Hematopoietic multipotent progenitor cell (in vitro differentiated cells): ENCODE results near the gene TLCD2. TPM values are rescaled to one million over a fixed set of nuclear protein-coding genes. Genes with fewer than 3 reads are reported as not detected.
"Not testable (repeated sequence)": the region's sequence is repeated elsewhere in the genome, so short reads cannot be mapped to it uniquely, and the experiment has no call there.

Source experiments
- DNase-seq, 3 donors: peaks; one replicate each; pipeline ENCODE4 v3.0.0-alpha.2; 2011 to 2015; ENCODE audit warnings: low read depth in 2 of 3, low spot score in 2 of 3
- total RNA-seq: library from RNA; depleted of rRNA; stranded (reverse); fragments of >200 nt; gene quantifications from one replicate; pipeline ENCODE4 v1.2.3, GENCODE V29; 2012

The TLCD2 gene
- total RNA-seq, 1 donor, result 0.54 TPM

GRCh38 chr17:1718362-1719165 is 8.4 kb upstream of the TLCD2 start:
- DNase-seq, result no peak

- peak in 2 of 3 donors; percentile 96 to 99 for DNase-seq
Observed at GRCh38 chr17:1716912-1717695, 6.9 kb upstream of the TLCD2 start.

DNA sequence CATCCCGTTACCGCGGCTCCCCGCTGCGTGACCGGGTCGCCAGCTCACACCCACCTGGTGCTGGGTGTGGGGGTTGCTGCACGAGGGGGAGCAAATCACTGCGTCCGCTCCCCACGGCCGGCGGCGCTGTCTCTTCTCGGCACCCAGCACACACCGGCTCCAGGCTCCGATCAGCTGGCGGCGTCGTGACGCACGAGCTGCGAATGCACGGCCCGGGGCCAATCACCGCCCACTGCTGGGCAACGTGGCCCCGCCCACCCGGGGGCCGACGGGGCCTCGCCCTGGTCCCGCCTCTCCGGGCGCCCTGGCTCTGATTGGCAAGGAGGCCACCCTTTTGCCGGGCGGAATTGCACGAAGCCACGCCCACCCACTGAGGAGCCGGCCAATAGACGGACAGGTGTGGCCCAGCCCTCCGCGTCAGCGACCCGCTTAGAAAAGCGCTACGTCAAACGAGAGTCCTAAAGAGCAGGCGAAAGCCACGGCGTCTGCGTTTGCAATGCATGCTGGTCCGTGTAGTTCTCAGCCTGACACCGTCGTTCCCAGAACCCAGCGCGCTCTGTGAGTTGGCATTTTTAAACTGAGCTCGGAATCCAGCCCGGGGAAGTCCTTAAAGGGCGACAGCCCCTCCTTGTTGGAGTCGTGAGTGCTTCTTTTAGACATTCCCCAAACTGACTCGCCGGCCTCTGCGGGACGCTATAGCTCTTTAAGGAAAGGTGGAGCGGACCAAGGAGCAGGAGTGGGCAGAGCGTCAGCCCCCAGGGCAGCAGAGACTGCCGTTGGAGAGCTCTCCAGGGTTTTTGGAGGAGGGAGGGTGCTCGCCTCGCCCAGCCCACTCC is 6.1 kb upstream of the TLCD2 start:
- peak; percentile 99 to 100 (median 100) for DNase-seq

DNA sequence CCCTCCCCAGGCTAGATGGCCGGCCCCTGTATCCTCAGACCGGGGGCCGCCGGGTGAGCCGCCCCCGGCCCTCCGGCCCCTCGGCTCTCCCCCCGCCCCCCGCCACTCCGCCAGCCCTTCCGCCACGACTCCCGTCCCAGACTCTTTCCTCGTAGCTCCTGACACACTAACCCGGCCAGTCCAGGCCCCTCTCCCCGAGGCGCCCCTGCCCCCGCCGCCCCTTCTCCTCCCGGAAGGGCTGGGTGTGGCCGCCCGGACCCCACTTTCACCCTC is 5.6 kb upstream of the TLCD2 start:
- DNase-seq, result no peak

GRCh38 chr17:1714980-1715802 is 5.0 kb upstream of the TLCD2 start:
- peak in 2 of 3 donors; percentile 56 to 75 for DNase-seq

- DNase-seq, result peak in 2 of 3 donors; percentile 77
Observed at GRCh38 chr17:1714427-1714979, 4.3 kb upstream of the TLCD2 start.

DNA sequence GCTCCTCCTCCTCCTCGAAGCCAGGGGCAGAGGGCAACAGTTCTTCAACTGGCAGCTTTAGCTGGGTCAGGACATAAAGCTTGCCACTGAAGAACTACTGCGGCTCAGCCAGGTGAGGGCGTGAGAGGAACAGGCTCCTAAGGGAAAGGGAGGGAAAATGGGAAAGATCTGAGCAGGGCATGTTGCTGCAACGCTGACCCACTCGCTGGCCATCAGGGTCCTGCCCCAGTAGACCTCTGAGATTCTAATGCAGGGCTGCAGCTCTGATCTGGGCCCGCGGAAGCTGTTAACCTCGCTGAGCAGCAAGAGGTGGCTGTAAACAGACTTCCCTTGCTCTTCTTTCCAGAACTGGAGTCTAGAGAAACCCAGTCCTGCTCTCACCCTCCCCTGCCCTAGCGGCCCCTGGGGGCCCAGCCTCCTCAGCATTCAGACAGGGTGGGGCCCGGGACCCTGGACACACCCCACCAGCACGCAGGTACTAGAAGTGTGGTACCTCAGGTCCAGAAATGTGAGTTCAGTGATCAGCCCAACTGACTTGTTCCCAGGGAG is 3.8 kb upstream of the TLCD2 start:
- no peak for DNase-seq

DNA sequence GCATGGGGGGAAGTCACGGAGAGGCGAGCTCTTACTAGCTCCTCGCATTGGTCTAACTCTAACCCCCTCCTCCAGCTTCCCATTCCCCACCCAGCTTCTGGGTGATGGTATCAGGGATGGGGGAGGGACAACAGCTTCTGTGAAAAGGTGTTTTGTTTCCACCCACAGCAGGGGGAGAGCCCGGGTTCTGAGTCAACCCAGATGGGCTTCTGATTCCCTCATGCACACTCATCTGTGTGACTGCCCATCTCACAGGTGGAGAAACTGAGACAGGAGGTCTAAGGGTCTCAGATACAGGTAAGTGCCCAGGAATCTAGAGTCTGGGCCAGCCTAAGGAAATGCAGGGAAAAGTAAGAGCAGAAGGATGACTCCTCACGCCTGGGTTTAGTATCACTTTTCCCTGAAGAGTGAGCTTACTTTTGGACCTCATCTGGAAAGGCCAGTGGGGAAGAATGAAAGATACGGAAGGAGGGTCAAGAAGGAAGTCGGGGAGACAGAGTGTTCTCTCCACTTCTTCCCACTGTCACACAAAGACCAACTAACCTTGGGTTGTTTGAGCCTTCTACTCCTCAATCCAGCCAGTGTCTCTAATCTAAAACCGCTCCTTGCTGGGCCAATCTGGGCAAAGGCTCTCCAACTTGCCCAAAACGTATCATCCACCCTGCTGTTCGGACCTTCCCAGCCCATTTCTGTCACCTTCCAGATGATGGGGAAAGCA is 3.1 kb upstream of the TLCD2 start:
- no peak for DNase-seq

DNA sequence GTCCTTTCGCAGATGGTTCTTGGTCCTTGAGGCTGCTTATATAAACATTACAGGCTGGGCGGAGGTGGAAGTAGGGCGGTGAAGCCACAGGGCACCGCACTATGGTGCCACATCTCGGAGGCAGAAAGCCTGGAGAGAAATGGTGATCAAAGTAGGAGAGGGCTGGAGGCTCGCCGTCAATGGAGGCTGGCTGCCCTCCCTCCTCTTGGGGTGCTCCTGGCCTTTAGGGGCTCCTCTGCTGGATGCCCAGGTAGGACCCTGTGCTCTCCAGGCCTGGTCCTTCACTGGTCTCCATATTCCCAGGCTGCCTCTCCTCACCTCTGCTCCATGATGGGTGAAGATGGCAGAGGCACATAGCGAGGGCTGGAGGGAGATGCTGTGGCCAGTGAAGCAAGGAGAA is 2.1 kb upstream of the TLCD2 start:
- no peak for DNase-seq

DNA sequence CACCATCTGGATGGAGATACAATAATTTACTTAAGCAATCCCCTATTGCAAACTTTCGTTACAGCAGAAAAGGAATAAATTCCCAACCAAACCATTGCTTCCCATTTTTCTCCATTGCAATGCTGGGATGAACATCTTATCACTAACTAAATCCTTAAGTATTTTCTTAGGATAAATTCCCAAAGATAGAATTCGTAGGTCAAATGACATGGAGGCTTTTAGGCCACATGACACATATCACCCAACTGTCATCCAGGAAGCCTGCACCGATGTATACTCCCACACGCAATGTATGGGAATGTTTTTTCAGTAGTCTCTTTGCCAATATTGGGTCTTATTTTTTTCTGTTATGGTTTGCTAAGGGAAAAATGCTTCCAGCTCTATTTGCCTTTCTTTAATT is 1.6 kb upstream of the TLCD2 start:
- DNase-seq, result no peak

DNA sequence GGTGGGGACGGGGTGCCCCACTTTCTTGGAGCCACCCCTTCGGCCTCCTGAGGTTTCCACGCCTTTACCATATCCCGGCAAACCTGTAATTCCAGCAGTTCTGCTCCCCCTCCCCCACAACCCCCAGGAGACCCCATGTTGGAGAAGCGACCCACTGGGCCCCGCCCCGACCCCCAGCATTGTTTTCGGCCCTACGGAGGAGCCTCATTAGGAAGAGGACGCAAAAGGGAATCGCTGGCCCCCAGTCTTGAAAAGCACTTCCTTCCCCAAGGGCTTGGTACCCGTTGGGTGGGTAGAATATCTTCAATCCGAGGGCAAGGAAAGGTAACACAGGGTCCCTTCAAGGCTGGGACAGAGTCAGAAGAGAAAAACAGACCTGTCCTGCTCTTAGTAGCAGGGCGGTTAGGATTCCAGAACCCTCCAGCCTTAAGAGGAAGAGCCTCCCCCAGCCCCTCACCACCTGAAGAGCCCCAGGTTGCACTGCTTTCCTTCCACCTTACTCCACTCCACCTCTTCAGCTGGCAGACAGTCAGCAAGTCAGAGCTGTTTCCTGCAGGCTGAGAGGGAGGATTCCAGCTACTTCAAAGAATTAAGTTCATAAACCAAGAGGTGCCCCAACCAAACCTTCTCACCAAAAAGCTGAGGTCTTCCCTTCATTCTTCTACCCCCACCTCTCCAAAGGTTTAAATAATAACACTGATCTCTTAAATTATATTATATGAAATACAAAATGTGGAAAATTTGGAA is 803 bp upstream of the TLCD2 start:
- no peak for DNase-seq

- DNase-seq, result no peak
Observed at GRCh38 chr17:1709403-1709951, 700 bp downstream of the TLCD2 start.

DNA sequence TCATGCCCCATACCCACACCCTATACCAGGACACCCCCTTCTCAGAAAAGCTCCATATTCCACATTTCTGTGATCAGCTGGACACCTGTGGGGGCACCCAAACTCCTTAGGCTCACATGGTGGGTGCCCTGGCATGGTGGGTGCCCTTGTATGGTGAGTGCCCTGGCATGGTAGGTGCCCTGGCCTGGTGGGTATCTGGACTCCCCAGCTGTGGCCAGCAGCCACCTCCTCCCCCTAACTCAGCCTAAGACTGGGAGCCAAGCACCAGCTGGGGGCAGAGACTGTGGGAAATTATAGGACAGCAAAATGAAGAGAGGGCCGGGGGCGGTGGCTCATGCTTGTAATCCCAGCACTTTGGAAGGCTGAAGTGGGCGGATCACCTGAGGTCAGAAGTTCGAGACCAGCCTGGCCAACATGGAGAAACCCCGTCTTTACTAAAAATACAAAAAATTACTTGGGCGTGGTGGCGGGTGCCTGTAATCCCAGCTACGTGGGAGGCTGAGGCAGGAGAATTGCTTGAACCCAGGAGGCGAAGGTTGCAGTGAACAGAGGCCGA is 1.3 kb downstream of the TLCD2 start:
- DNase-seq, result not testable (repeated sequence)

DNA sequence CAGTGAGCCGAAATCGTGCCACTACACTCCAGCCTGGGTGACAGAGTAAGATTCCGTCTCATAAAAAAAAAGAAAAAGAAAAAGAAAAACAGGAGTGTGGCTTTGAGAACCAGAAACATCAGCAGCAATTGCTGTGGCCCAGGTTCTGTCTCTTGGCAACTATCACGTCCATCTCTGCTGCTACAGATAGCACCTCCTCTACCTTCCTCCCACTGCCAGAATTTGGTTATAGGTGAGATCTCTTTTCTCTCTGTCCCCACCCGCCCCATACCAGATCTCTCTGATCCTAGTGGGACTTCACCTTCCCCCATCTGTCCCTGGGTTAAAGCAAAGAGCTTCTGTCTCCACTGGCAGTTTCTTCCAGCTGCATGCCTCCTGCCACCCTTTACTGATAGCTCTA is 3.1 kb downstream of the TLCD2 start:
- no peak for DNase-seq

DNA sequence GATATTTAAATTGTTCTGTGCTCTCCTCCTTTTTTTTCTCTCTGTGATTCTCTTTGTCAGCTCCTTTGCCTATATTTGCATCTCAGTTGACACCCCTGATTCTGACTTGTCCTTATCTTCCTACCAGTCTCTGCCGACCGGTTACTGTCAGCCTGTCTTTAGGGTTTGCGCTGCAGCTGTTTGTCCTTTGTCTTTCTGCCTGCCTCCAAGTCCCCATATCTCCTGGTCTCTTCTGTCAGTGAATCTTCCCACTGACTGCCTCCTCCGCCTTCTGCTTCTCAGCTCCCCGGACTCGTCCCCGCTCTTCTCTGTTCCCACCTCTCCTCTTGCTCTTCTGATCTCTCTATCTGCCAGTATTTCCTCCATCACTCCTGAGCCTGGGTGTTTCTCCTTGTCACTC is 5.2 kb downstream of the TLCD2 start:
- no peak for DNase-seq

GRCh38 chr17:1703063-1703462 is 7.1 kb downstream of the TLCD2 start:
- DNase-seq, result no peak

GRCh38 chr17:1699891-1700290 is 10.3 kb downstream of the TLCD2 start:
- not testable (repeated sequence) for DNase-seq

GRCh38 chr17:1697681-1698080 is 12.5 kb downstream of the TLCD2 start:
- no peak for DNase-seq
